Panc1 (cell line): Measurements from ENCODE around the gene MTLN. TPM values are rescaled to one million over a fixed set of nuclear protein-coding genes. Genes with fewer than 3 reads are reported as not detected.
A peak's percentile ranks its signal among the peaks of the same experiment; 100 is the strongest.
"Not testable (repeated sequence)": the region's sequence is repeated elsewhere in the genome, so short reads cannot be mapped to it uniquely, and the experiment has no call there.

ENCODE experiments used
- ATAC-seq: fragments of 200-7000 bp; cut with Tn5 transposase; 2 replicates; pipeline ENCODE4 v1.9.1; 2020; ENCODE audit warnings: mild to moderate bottlenecking, moderate library complexity
- Bru-seq: library from RNA; stranded (reverse); fragments of 400-500 nt; gene quantifications from one replicate; lab custom pipeline; 2021; lab: Mats Ljungman, UMichigan
- BruChase-seq, 2 experiments: library from RNA; stranded (reverse); fragments of 400-500 nt; gene quantifications; one replicate each; lab custom pipeline; 2021; lab: Mats Ljungman, UMichigan
- BruUV-seq: library from RNA; stranded (reverse); fragments of 400-500 nt; replicated peaks from 2 replicates; lab custom pipeline; 2021; lab: Mats Ljungman, UMichigan
- CTCF ChIA-PET: fragments of 300-600 bp; sonication (Branson Sonifier 250); formaldehyde crosslinking; loops from one replicate; lab custom pipeline; 2022; ENCODE audit warnings: antibody characterized with exemption; lab: Charles Lee
- POLR2A ChIA-PET: fragments of 300-600 bp; sonication (Branson Sonifier 250); formaldehyde crosslinking; loops from one replicate; lab custom pipeline; 2022; ENCODE audit warnings: antibody characterized with exemption; lab: Charles Lee
- DNase-seq: peaks from one replicate; pipeline ENCODE4 v3.0.0-alpha.2; 2010; ENCODE audit warnings: low read depth, low spot score
- H3K27ac ChIP-seq: 2 replicates; pipeline ENCODE4 v1.5.1; 2011; ENCODE audit warnings: mild to moderate bottlenecking, low read length, inconsistent platforms
- H3K27me3 ChIP-seq: fragments of 200-500 bp; sonication (Bioruptor generic); 2 replicates; pipeline ENCODE4 v1.6.0; 2014; ENCODE audit warnings: low read length, inconsistent platforms; ENCODE audit not compliant: control insufficient read depth, insufficient read depth
- H3K36me3 ChIP-seq: fragments of 200-500 bp; sonication (Bioruptor generic); 2 replicates; pipeline ENCODE4 v1.5.1; 2014; ENCODE audit warnings: inconsistent platforms, mild to moderate bottlenecking, low read length, moderate library complexity; ENCODE audit not compliant: control insufficient read depth, insufficient read depth
- H3K4me1 ChIP-seq: 2 replicates; pipeline ENCODE4 v1.5.1; 2011; ENCODE audit warnings: inconsistent platforms, mild to moderate bottlenecking, low read length, moderate library complexity; ENCODE audit not compliant: control insufficient read depth, insufficient read depth
- H3K4me3 ChIP-seq, 2 experiments: 2 replicates each; pipeline ENCODE4 v1.5.1; 2011 to 2012; ENCODE audit warnings: low read depth in 2 of 2, low read length in 2 of 2, mild to moderate bottlenecking in 2 of 2, inconsistent platforms in 1 of 2, moderate library complexity in 1 of 2
- H3K9me3 ChIP-seq: fragments of 200-500 bp; sonication (Bioruptor generic); 2 replicates; pipeline ENCODE4 v1.5.1; 2014; ENCODE audit warnings: low read depth, mild to moderate bottlenecking, inconsistent platforms, low read length, moderate library complexity; ENCODE audit not compliant: control insufficient read depth, insufficient read depth
- CTCF ChIP-seq: fragments of 450-650 bp; IDR thresholded peaks from 2 replicates; pipeline ENCODE4 v1.5.1; 2017; ENCODE audit warnings: mild to moderate bottlenecking
- POLR2AphosphoS5 ChIP-seq: IDR thresholded peaks from 2 replicates; pipeline ENCODE4 v1.6.1; 2012; ENCODE audit warnings: mild to moderate bottlenecking, low read depth, low read length, moderate library complexity
- REST ChIP-seq, 2 experiments: IDR thresholded peaks; 2 replicates each; pipeline ENCODE4 v1.6.1; 2011 to 2012; ENCODE audit warnings: low read depth in 2 of 2, control low read depth in 1 of 2, low read length in 1 of 2, mild to moderate bottlenecking in 1 of 2, moderate library complexity in 1 of 2; ENCODE audit not compliant: insufficient read depth in 1 of 2
- SIN3A ChIP-seq: IDR thresholded peaks from 2 replicates; pipeline ENCODE4 v1.6.1; 2012; ENCODE audit warnings: low read depth, mild to moderate bottlenecking, low read length, moderate library complexity, borderline replicate concordance; ENCODE audit not compliant: insufficient read depth
- TCF7L2 ChIP-seq: IDR thresholded peaks from 2 replicates; pipeline ENCODE4 v1.6.1; 2011; ENCODE audit warnings: mild to moderate bottlenecking, low read depth, low read length, inconsistent platforms
- in situ Hi-C: cut with HindIII; loops from 2 replicates; pipeline ENCODE4 v1.10.0; 2016; ENCODE audit warnings: low sequenced_read_pairs, low pct_unique_long_range_greater_than_20kb
- intact Hi-C: fragments of 100-400 bp; cut with micrococcal nuclease; formaldehyde crosslinking; loops from one replicate; pipeline ENCODE4 v1.10.0; 2022; ENCODE audit not compliant: unreplicated experiment
- long read RNA-seq: library from polyadenylated mRNA; unstranded; transcript quantifications from one replicate; pipeline ENCODE4 v2.0.0, GENCODE V29; 2021; ENCODE audit not compliant: unreplicated experiment
- polyA plus RNA-seq: library from polyadenylated mRNA; unstranded; fragments of >200 nt; gene quantifications from one replicate; pipeline ENCODE4 v1.2.1, GENCODE V29; 2012; ENCODE audit warnings: missing spikeins; ENCODE audit not compliant: insufficient read length
- total RNA-seq: library from RNA; stranded (reverse); gene quantifications from one replicate; pipeline ENCODE4 v1.2.1, GENCODE V29; 2021; ENCODE audit not compliant: unreplicated experiment

MTLN gene
- 84.3 TPM for total RNA-seq
- polyA plus RNA-seq, result 120 TPM
- Bru-seq, nascent RNA, result percentile 35 among the genes with signal in this experiment
- percentile 36 among the genes with signal in this experiment for BruChase-seq, experiment 1, labeled RNA remaining after a 2-hour chase
- BruChase-seq, experiment 2, labeled RNA remaining after a 6-hour chase, result percentile 37 among the genes with signal in this experiment
- long read RNA-seq, transcript MTLN-203 (2 exons, 441 nt), result major isoform, 46 of 46 reads
- long read RNA-seq, partial matches to known transcripts, result 0 of 46 reads
- long read RNA-seq, other reads (novel, unspliced or antisense), result 0 of 46 reads

GRCh38 chr2:110211938-110212858, at the start of gene MTLN:
MTLN (minus strand) TSS chr2:110212547; CDS start chr2:110212525, 22 bp downstream.
- in situ Hi-C loops (no loop called here), intact Hi-C loops (no loop called here)
- Histone ChIP-seq H3K27ac (peak within 1 kb of the TSS; percentile 84), H3K36me3 (no peaks in the 10 kb centered on the region; the same call in 1 of the 2 replicates), H3K27me3 (no peaks in the 10 kb centered on the region), H3K4me3 (peak within 1 kb of the TSS; percentile 61 to 96), H3K4me1 (peaks cover 5% of the 10 kb centered on the region; the same call in 1 of the 2 replicates), H3K9me3 (peaks cover 8% of the 10 kb centered on the region; the same call in 1 of the 2 replicates)
- TF ChIP-seq SIN3A (peak; percentile 97; the same call in 1 of the 2 replicates), REST (IDR thresholded peaks at IDR 0.05; ENCODE audit: insufficient read depth in 1 of 2, low read depth in 2 of 2, low read length in 1 of 2) (peak in 1 of 2 experiments; percentile 37; a peak in 3 of 4 replicates), CTCF (no peak), POLR2AphosphoS5 (peak; percentile 92), TCF7L2 (peak; percentile 96)
- DNase-seq, result peak; percentile 58
- BruUV-seq, result no TSS peak
- POLR2A ChIA-PET, result no interaction called here
- peak; percentile 97 for ATAC-seq
- CTCF ChIA-PET, result no interaction called here

GRCh38 chr2:110261910-110262309, 49.6 kb upstream of the MTLN start:
- POLR2A ChIA-PET, H3K27me3 ChIP-seq, DNase-seq, in situ Hi-C loops, H3K27ac ChIP-seq, H3K9me3 ChIP-seq, intact Hi-C loops, H3K4me3 ChIP-seq, BruUV-seq, ATAC-seq, H3K4me1 ChIP-seq, CTCF ChIA-PET, H3K36me3 ChIP-seq: not testable (repeated sequence)

GRCh38 chr2:110248081-110248795, 35.9 kb upstream of the MTLN start:
- DNase-seq, H3K27me3 ChIP-seq, H3K36me3 ChIP-seq, H3K27ac ChIP-seq, in situ Hi-C loops, intact Hi-C loops, ATAC-seq, H3K4me1 ChIP-seq, CTCF ChIA-PET, H3K9me3 ChIP-seq, H3K4me3 ChIP-seq, POLR2A ChIA-PET: not testable (repeated sequence)
- TSS peak; percentile 78 for BruUV-seq

- H3K4me3 ChIP-seq, CTCF ChIA-PET, H3K27me3 ChIP-seq, H3K9me3 ChIP-seq, intact Hi-C loops, in situ Hi-C loops, BruUV-seq, H3K36me3 ChIP-seq, POLR2A ChIA-PET, DNase-seq, H3K4me1 ChIP-seq, H3K27ac ChIP-seq: not testable (repeated sequence)
- ATAC-seq, result peak; percentile 86
These were observed 33.4 kb upstream of the MTLN start for GRCh38 chr2:110245488-110246435.
